Measurements from ENCODE around the gene LCOR.

LCOR gene

GRCh38 chr10:96996275-96996965, 164.3 kb downstream of the LCOR start:
- H3K27ac ChIP-seq (ENCODE audit: low read length) = no peak overlapping the region

GRCh38 chr10:96998329-96998888, 166.3 kb downstream of the LCOR start:
- Histone ChIP-seq H3K4me3 (ENCODE audit: low read length) (no peak overlapping the region), H3K4me1 (ENCODE audit: control insufficient read depth, low read depth, low read length) (no peaks in the 10 kb centered on the region), H3K9ac (ENCODE audit: low read length) (no peak overlapping the region), H3K9me3 (ENCODE audit: control insufficient read depth, low read depth, low read length) (no peaks in the 10 kb centered on the region), H3K36me3 (ENCODE audit: control insufficient read depth, low read depth, low read length) (no peaks in the 10 kb centered on the region), H3K27ac (ENCODE audit: low read length) (no peak overlapping the region), H3K27me3 (ENCODE audit: control insufficient read depth, insufficient read depth, low read length) (no peaks in the 10 kb centered on the region)

More at GRCh38 chr10:96996275-96996965, 164.3 kb downstream of the LCOR start:
- no peaks in the 10 kb centered on the region for H3K36me3 ChIP-seq (ENCODE audit: control insufficient read depth, low read depth, low read length)
- no peaks in the 10 kb centered on the region for H3K9me3 ChIP-seq (ENCODE audit: control insufficient read depth, low read depth, low read length)
- H3K4me3 ChIP-seq (ENCODE audit: low read length) = no peak overlapping the region
- no peaks in the 10 kb centered on the region for H3K4me1 ChIP-seq (ENCODE audit: control insufficient read depth, low read depth, low read length)
- no peaks in the 10 kb centered on the region for H3K27me3 ChIP-seq (ENCODE audit: control insufficient read depth, insufficient read depth, low read length)
- no peak overlapping the region for H3K9ac ChIP-seq (ENCODE audit: low read length)

DNA sequence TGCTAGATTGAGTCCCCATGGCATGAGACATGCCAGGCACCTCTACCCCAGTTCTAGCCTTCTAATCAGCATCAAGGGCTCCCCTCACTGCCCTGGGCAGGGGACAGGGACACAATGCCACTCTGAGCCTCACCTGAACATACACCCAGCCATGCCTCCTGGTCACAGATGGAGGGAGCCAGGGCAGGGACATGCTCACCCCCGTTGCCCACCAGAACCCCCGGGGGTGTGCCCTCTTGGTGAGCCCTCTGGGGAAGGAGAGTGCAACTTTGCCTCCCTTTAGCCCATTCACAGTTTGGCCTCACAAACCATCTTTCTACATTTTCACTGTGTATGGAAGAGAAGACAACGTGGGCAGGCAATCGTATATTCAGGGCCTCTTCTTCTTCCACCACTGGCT, 167.2 kb downstream of the LCOR start:
- H3K36me3 ChIP-seq (ENCODE audit: control insufficient read depth, low read depth, low read length) = no peaks in the 10 kb centered on the region
- no peak overlapping the region for H3K27ac ChIP-seq (ENCODE audit: low read length)
- H3K4me1 ChIP-seq (ENCODE audit: control insufficient read depth, low read depth, low read length) = no peaks in the 10 kb centered on the region
- H3K4me3 ChIP-seq (ENCODE audit: low read length) = no peak overlapping the region
- no peaks in the 10 kb centered on the region for H3K27me3 ChIP-seq (ENCODE audit: control insufficient read depth, insufficient read depth, low read length)
- H3K9me3 ChIP-seq (ENCODE audit: control insufficient read depth, low read depth, low read length) = no peaks in the 10 kb centered on the region
- H3K9ac ChIP-seq (ENCODE audit: low read length) = no peak overlapping the region

DNA sequence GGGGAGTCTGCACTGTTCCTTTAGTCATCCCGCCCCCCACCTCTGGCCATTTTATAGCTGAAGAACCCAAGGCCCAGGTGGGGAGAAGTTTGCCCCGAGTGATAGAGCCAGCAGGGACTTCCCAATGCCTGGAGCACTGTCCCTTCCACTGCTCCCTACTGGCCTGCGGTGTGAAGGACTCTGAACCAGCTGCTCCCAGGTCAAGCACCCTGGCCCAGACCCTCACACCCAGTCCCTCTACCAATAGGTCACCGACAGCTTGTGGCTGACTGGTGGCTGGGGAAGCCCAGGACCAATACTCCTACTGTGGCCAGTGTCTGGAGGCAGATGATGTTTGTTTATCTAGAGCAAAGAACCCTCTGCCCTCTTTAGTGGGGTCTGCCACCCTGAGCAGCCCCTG, 167.9 kb downstream of the LCOR start:
- no peaks in the 10 kb centered on the region for H3K36me3 ChIP-seq (ENCODE audit: control insufficient read depth, low read depth, low read length)
- H3K27ac ChIP-seq (ENCODE audit: low read length) = no peak overlapping the region
- no peaks in the 10 kb centered on the region for H3K9me3 ChIP-seq (ENCODE audit: control insufficient read depth, low read depth, low read length)
- no peak overlapping the region for H3K9ac ChIP-seq (ENCODE audit: low read length)
- no peaks in the 10 kb centered on the region for H3K4me1 ChIP-seq (ENCODE audit: control insufficient read depth, low read depth, low read length)
- H3K27me3 ChIP-seq (ENCODE audit: control insufficient read depth, insufficient read depth, low read length) = no peaks in the 10 kb centered on the region
- H3K4me3 ChIP-seq (ENCODE audit: low read length) = no peak overlapping the region

DNA sequence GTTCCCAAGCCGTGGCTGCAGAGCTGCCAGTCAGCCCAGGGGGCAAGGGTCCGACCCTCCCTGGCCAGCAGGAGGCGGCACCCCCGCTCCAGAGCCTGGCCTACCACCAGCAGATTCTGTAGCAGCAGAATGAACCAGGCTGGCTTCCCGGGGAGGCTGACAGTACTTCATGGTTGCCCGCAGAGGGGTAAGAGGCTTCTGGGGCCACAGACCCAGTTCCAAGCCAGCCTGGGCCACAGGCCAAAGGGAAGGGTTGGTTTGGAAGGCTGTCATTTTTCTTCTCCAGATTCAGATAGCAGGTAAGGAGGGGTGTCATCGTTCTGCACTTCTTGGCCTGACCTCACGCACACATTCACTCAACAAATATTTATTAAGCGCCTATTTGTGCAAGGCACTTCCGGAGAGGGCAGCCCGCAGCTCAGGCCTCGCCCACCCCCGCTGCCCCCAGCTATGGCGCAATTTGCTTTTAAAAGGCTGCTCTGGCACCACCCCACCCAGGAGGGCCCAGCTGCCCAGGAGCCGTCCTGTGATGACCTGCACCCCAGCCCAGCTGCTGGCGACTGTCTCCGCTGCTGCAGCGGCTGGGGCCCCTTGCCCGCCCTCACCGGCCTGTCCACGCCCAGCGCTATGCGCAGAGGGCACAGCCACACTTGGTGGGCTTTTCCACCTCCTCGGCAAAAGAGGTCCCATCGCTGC, 168.5 kb downstream of the LCOR start:
- Histone ChIP-seq H3K36me3 (ENCODE audit: control insufficient read depth, low read depth, low read length) (no peaks in the 10 kb centered on the region), H3K4me1 (ENCODE audit: control insufficient read depth, low read depth, low read length) (no peaks in the 10 kb centered on the region), H3K27ac (ENCODE audit: low read length) (no peak overlapping the region), H3K4me3 (ENCODE audit: low read length) (no peak overlapping the region), H3K9ac (ENCODE audit: low read length) (no peak overlapping the region), H3K27me3 (ENCODE audit: control insufficient read depth, insufficient read depth, low read length) (no peaks in the 10 kb centered on the region), H3K9me3 (ENCODE audit: control insufficient read depth, low read depth, low read length) (no peaks in the 10 kb centered on the region)

DNA sequence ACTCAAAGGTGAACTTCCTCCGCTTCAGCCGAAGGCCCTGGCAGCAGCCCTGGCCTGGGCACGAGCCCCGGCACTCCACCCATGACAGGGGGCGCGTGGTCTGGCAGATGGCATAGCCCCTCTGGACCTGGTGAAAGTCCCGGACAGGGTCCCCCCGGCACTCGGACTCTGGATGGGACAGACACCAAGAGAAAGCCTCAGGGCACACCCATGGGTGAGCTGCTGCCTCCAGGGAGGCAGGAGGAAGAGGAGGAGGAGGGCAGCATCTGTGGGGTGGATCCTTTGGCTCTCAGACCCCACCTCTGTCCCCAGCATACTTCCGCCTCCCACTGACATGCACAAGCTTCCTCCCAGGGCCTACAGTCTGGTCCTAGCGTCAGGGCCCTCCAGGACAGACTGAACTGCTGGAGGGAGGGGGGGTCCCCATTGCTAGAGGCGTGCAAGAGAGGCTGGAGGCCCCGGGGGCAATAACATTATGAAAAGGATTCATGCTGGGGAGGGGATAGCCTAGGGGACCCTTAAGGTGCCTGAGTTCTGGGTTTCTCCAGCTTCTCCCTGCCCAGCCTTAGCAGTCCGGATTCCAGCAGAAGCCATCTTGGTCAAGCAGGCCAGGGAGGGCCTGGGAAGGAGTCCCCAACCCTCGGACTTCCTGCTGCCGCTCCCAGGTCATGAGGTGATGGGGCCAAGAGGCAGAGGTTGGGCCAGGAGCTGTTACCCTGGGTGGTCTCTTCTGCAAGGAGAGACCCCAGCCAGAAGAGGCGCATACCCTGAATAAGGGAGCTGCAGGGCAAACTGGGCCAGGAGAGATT, 169.3 kb downstream of the LCOR start:
- Histone ChIP-seq H3K9ac (ENCODE audit: low read length) (no peak overlapping the region), H3K36me3 (ENCODE audit: control insufficient read depth, low read depth, low read length) (no peaks in the 10 kb centered on the region)

DNA sequence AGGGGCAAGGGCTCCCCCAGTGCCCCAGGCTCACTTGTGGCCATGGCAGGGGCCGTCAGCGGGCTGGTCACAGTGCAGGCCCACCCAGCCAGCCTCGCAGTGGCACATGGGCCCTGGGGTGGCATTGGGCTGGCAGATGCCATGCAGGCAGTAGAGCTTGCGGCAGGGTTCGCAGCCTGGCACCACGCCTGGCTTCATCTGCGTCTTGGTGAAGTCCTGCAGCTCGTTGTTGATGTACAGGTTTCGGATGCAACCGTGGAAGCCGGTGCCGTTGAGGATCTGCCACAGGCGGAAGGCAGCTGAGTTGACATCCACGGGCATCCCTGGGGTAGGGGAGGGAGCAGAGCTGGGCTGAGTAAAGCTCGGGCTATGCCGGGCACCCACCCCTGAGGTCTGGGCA, 170.6 kb downstream of the LCOR start:
- H3K27me3 ChIP-seq (ENCODE audit: control insufficient read depth, insufficient read depth, low read length) = no peaks in the 10 kb centered on the region
- H3K9ac ChIP-seq (ENCODE audit: low read length) = no peak overlapping the region
- H3K9me3 ChIP-seq (ENCODE audit: control insufficient read depth, low read depth, low read length) = peaks cover 5% of the 10 kb centered on the region

More for the DNA sequence above, 169.3 kb downstream of the LCOR start:
- no peak overlapping the region for H3K27ac ChIP-seq (ENCODE audit: low read length)
- H3K9me3 ChIP-seq (ENCODE audit: control insufficient read depth, low read depth, low read length) = no peaks in the 10 kb centered on the region
- H3K4me3 ChIP-seq (ENCODE audit: low read length) = no peak overlapping the region
- no peaks in the 10 kb centered on the region for H3K4me1 ChIP-seq (ENCODE audit: control insufficient read depth, low read depth, low read length)
- H3K27me3 ChIP-seq (ENCODE audit: control insufficient read depth, insufficient read depth, low read length) = no peaks in the 10 kb centered on the region

GRCh38 chr10:97003151-97003803, 171.2 kb downstream of the LCOR start:
- no peak overlapping the region for H3K4me3 ChIP-seq (ENCODE audit: low read length)
- no peak overlapping the region for H3K9ac ChIP-seq (ENCODE audit: low read length)
- no peak overlapping the region for H3K27ac ChIP-seq (ENCODE audit: low read length)
- H3K27me3 ChIP-seq (ENCODE audit: control insufficient read depth, insufficient read depth, low read length) = no peaks in the 10 kb centered on the region
- no peaks in the 10 kb centered on the region for H3K36me3 ChIP-seq (ENCODE audit: control insufficient read depth, low read depth, low read length)
- no peaks in the 10 kb centered on the region for H3K4me1 ChIP-seq (ENCODE audit: control insufficient read depth, low read depth, low read length)
- H3K9me3 ChIP-seq (ENCODE audit: control insufficient read depth, low read depth, low read length) = peaks cover 6% of the 10 kb centered on the region

More for the DNA sequence above, 170.6 kb downstream of the LCOR start:
- H3K4me3 ChIP-seq (ENCODE audit: low read length) = no peak overlapping the region
- H3K27ac ChIP-seq (ENCODE audit: low read length) = no peak overlapping the region
- no peaks in the 10 kb centered on the region for H3K4me1 ChIP-seq (ENCODE audit: control insufficient read depth, low read depth, low read length)
- H3K36me3 ChIP-seq (ENCODE audit: control insufficient read depth, low read depth, low read length) = no peaks in the 10 kb centered on the region

DNA sequence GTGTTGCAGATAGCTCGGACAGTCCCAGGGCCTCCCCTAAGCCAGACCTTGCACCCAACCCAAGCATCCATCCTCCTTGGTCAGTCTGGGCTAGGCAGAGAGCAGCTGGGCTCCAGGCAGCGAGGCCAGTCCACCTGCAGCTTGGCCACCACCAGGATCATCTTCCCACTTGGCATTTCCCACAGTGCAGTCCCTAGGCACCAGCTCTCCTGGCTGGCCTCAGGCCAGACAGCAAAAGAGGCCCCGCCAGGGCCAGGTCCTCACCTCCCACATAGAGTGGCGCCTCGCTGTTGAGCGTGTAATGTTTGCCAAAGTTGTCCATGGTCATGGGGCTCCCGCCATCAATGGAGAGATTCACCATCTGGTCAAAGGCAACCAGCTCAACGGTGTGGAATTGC, 171.7 kb downstream of the LCOR start:
- Histone ChIP-seq H3K36me3 (ENCODE audit: control insufficient read depth, low read depth, low read length) (no peaks in the 10 kb centered on the region), H3K27ac (ENCODE audit: low read length) (no peak overlapping the region), H3K4me3 (ENCODE audit: low read length) (no peak overlapping the region), H3K27me3 (ENCODE audit: control insufficient read depth, insufficient read depth, low read length) (no peaks in the 10 kb centered on the region), H3K4me1 (ENCODE audit: control insufficient read depth, low read depth, low read length) (no peaks in the 10 kb centered on the region), H3K9me3 (ENCODE audit: control insufficient read depth, low read depth, low read length) (peaks cover 6% of the 10 kb centered on the region), H3K9ac (ENCODE audit: low read length) (no peak overlapping the region)

- H3K36me3 ChIP-seq (ENCODE audit: control insufficient read depth, low read depth, low read length) = no peaks in the 10 kb centered on the region
- H3K27me3 ChIP-seq (ENCODE audit: control insufficient read depth, insufficient read depth, low read length) = no peaks in the 10 kb centered on the region
- H3K4me3 ChIP-seq (ENCODE audit: low read length) = no peak overlapping the region
- peaks cover 6% of the 10 kb centered on the region for H3K9me3 ChIP-seq (ENCODE audit: control insufficient read depth, low read depth, low read length)
- no peak overlapping the region for H3K9ac ChIP-seq (ENCODE audit: low read length)
- no peak overlapping the region for H3K27ac ChIP-seq (ENCODE audit: low read length)
- H3K4me1 ChIP-seq (ENCODE audit: control insufficient read depth, low read depth, low read length) = no peaks in the 10 kb centered on the region
Measured at GRCh38 chr10:97004591-97004990, 172.5 kb downstream of the LCOR start.

GRCh38 chr10:97005349-97005748, 173.3 kb downstream of the LCOR start:
- Histone ChIP-seq H3K9ac (ENCODE audit: low read length) (no peak overlapping the region), H3K4me3 (ENCODE audit: low read length) (no peak overlapping the region), H3K9me3 (ENCODE audit: control insufficient read depth, low read depth, low read length) (peaks cover 6% of the 10 kb centered on the region), H3K27me3 (ENCODE audit: control insufficient read depth, insufficient read depth, low read length) (no peaks in the 10 kb centered on the region), H3K27ac (ENCODE audit: low read length) (no peak overlapping the region), H3K36me3 (ENCODE audit: control insufficient read depth, low read depth, low read length) (no peaks in the 10 kb centered on the region), H3K4me1 (ENCODE audit: control insufficient read depth, low read depth, low read length) (no peaks in the 10 kb centered on the region)
